A673 (cell line): ENCODE data around the gene KIDINS220. TPM values are rescaled to one million over a fixed set of nuclear protein-coding genes. Genes with fewer than 3 reads are reported as not detected.

Source experiments
- BruUV-seq: library from RNA; stranded (reverse); fragments of 400-500 nt; replicated peaks from 2 replicates; lab custom pipeline; 2021; lab: Mats Ljungman, UMichigan
- CTCF ChIA-PET: fragments of 300-600 bp; sonication (Branson Sonifier 250); formaldehyde crosslinking; loops from one replicate; lab custom pipeline; 2022; ENCODE audit warnings: antibody characterized with exemption; lab: Charles Lee
- POLR2A ChIA-PET: fragments of 300-600 bp; sonication (Branson Sonifier 250); formaldehyde crosslinking; loops from one replicate; lab custom pipeline; 2022; ENCODE audit warnings: antibody characterized with exemption; ENCODE audit not compliant: low non-redundant PET; lab: Charles Lee
- DNase-seq: peaks from one replicate; pipeline ENCODE4 v3.0.0-alpha.2; 2015; ENCODE audit warnings: low spot score
- H3K27ac ChIP-seq: fragments of 200-600 bp; sonication (generic); 2 replicates; pipeline ENCODE4 v1.5.1; 2016; ENCODE audit warnings: mixed run types, low read depth, mild to moderate bottlenecking, mixed read lengths, antibody characterized with exemption, low read length; ENCODE audit not compliant: poor library complexity, severe bottlenecking
- H3K27me3 ChIP-seq: fragments of 200-600 bp; sonication (generic); replicated peaks from 2 replicates; pipeline ENCODE4 v1.6.1; 2017; ENCODE audit warnings: mixed run types, low read depth, mild to moderate bottlenecking, mixed read lengths, antibody characterized with exemption, low read length; ENCODE audit not compliant: insufficient read depth, poor library complexity
- H3K36me3 ChIP-seq: fragments of 200-600 bp; sonication (generic); 2 replicates; pipeline ENCODE4 v1.6.1; 2016; ENCODE audit warnings: mixed run types, mild to moderate bottlenecking, mixed read lengths, antibody characterized with exemption, low read length; ENCODE audit not compliant: insufficient read depth, poor library complexity, severe bottlenecking
- H3K4me1 ChIP-seq: fragments of 200-600 bp; sonication (generic); 2 replicates; pipeline ENCODE4 v1.6.1; 2017; ENCODE audit warnings: mixed run types, mild to moderate bottlenecking, mixed read lengths, antibody characterized with exemption, low read length; ENCODE audit not compliant: insufficient read depth, poor library complexity, severe bottlenecking
- H3K4me3 ChIP-seq: fragments of 200-600 bp; sonication (generic); 2 replicates; pipeline ENCODE4 v1.5.1; 2016; ENCODE audit warnings: low read depth, mixed run types, mild to moderate bottlenecking, mixed read lengths, low read length; ENCODE audit not compliant: poor library complexity, severe bottlenecking
- H3K9me3 ChIP-seq: fragments of 200-600 bp; sonication (generic); 2 replicates; pipeline ENCODE4 v1.6.1; 2016; ENCODE audit warnings: mixed run types, low read depth, mild to moderate bottlenecking, mixed read lengths, antibody characterized with exemption, low read length; ENCODE audit not compliant: poor library complexity, severe bottlenecking
- CTCF ChIP-seq: fragments of 300-800, 200-600 bp; sonication (generic); conservative IDR thresholded peaks from 2 replicates; pipeline ENCODE4 v1.5.1; 2017; ENCODE audit warnings: low read depth, mild to moderate bottlenecking, antibody characterized with exemption, low read length, moderate library complexity, mixed read lengths
- EZH2 ChIP-seq: fragments of 200-600 bp; sonication (generic); IDR thresholded peaks from 2 replicates; pipeline ENCODE4 v1.6.1; 2017; ENCODE audit warnings: borderline replicate concordance, low read depth, mild to moderate bottlenecking, mixed read lengths, antibody characterized with exemption, low read length; ENCODE audit not compliant: poor library complexity, severe bottlenecking
- intact Hi-C: fragments of 100-400 bp; cut with micrococcal nuclease; formaldehyde crosslinking; loops from one replicate; pipeline ENCODE4 v1.10.0; 2022; ENCODE audit not compliant: unreplicated experiment
- total RNA-seq: library from RNA; stranded (reverse); gene quantifications from 2 replicates; pipeline ENCODE4 v1.2.3, GENCODE V29; 2021

Gene KIDINS220
- total RNA-seq, 1 experiment from 2014 or later, result 46.4 TPM

GRCh38 chr2:8860239-8860638 is 22.8 kb upstream of the KIDINS220 start:
- CTCF ChIA-PET, result no interaction called here

GRCh38 chr2:8858910-8859309 is 21.5 kb upstream of the KIDINS220 start:
- H3K27ac ChIP-seq, result no peak overlapping the region
- POLR2A ChIA-PET, result interaction anchor here (0.7 kb wide), 1 partner anchor 48 kb away, joined by 3 read pairs; no protein-coding TSS in a partner anchor
- no peaks in the 10 kb centered on the region for H3K36me3 ChIP-seq
- no peaks in the 10 kb centered on the region for H3K4me1 ChIP-seq
- TF ChIP-seq CTCF (no peak), EZH2 (no peak)
- DNase-seq, result no peak
- H3K27me3 ChIP-seq, result no peaks in the 10 kb centered on the region
- no TSS peak for BruUV-seq
- intact Hi-C loops, result no loop called here
- CTCF ChIA-PET, result no interaction called here
- H3K9me3 ChIP-seq, result no peaks in the 10 kb centered on the region
- no peak overlapping the region for H3K4me3 ChIP-seq

More at GRCh38 chr2:8860239-8860638, 22.8 kb upstream of the KIDINS220 start:
- POLR2A ChIA-PET, result no interaction called here
- no TSS peak for BruUV-seq
- Histone ChIP-seq H3K27ac (no peak overlapping the region), H3K36me3 (no peaks in the 10 kb centered on the region), H3K27me3 (no peaks in the 10 kb centered on the region), H3K4me3 (no peak overlapping the region), H3K9me3 (no peaks in the 10 kb centered on the region), H3K4me1 (no peaks in the 10 kb centered on the region)
- DNase-seq, result no peak
- intact Hi-C loops, result no loop called here
- TF ChIP-seq CTCF (no peak), EZH2 (no peak)

- Histone ChIP-seq H3K36me3 (no peaks in the 10 kb centered on the region), H3K4me3 (no peak overlapping the region), H3K4me1 (no peaks in the 10 kb centered on the region), H3K9me3 (no peaks in the 10 kb centered on the region), H3K27ac (no peak overlapping the region), H3K27me3 (no peaks in the 10 kb centered on the region)
- ChIA-PET POLR2A (interaction anchor here (0.7 kb wide), 1 partner anchor 48 kb away, joined by 3 read pairs; no protein-coding TSS in a partner anchor), CTCF (no interaction called here)
- no peak for DNase-seq
- no peak for TF ChIP-seq EZH2
- no peak for TF ChIP-seq CTCF
- intact Hi-C loops, result no loop called here
- TSS peak; percentile 37 for BruUV-seq
Measured at GRCh38 chr2:8858264-8858663, 20.9 kb upstream of the KIDINS220 start.
